ENCODE results near the gene RAB27B.

DNA sequence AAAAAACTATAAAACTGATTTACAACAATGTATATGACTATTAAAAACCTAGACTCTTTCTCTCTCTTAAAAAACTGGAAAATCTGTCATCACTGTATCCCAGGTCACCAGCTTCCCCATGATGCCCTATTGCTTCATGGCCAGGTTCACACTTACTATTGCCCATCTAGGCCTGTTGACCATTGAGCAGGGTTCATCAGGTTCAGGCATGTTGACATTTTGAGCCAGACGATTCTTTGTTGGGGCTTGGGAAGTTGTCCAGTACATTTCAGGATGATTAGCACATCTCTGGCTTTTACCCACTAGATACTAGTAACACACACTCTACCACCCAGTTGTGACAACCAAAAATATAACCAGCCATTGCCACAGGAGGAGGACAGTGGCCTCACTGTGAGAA is 26.9 kb upstream of the RAB27B start:
- TF ChIP-seq, protein P1, sequence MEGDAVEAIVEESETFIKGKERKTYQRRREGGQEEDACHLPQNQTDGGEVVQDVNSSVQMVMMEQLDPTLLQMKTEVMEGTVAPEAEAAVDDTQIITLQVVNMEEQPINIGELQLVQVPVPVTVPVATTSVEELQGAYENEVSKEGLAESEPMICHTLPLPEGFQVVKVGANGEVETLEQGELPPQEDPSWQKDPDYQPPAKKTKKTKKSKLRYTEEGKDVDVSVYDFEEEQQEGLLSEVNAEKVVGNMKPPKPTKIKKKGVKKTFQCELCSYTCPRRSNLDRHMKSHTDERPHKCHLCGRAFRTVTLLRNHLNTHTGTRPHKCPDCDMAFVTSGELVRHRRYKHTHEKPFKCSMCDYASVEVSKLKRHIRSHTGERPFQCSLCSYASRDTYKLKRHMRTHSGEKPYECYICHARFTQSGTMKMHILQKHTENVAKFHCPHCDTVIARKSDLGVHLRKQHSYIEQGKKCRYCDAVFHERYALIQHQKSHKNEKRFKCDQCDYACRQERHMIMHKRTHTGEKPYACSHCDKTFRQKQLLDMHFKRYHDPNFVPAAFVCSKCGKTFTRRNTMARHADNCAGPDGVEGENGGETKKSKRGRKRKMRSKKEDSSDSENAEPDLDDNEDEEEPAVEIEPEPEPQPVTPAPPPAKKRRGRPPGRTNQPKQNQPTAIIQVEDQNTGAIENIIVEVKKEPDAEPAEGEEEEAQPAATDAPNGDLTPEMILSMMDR (IDR thresholded peaks at IDR 0.05; ENCODE audit: poor library complexity) = no peak
- TF ChIP-seq EZH2phosphoT487 (IDR thresholded peaks at IDR 0.05; ENCODE audit: low read depth, severe bottlenecking, unreplicated experiment) (no peak), EZH2 (IDR thresholded peaks at IDR 0.05; ENCODE audit: borderline replicate concordance) (no peak)
